ENCODE results near the gene MSRB2.
A peak's percentile ranks its signal among the peaks of the same experiment; 100 is the strongest.
"Not testable (repeated sequence)": the region's sequence is repeated elsewhere in the genome, so short reads cannot be mapped to it uniquely, and the experiment has no call there.

MSRB2 gene

DNA sequence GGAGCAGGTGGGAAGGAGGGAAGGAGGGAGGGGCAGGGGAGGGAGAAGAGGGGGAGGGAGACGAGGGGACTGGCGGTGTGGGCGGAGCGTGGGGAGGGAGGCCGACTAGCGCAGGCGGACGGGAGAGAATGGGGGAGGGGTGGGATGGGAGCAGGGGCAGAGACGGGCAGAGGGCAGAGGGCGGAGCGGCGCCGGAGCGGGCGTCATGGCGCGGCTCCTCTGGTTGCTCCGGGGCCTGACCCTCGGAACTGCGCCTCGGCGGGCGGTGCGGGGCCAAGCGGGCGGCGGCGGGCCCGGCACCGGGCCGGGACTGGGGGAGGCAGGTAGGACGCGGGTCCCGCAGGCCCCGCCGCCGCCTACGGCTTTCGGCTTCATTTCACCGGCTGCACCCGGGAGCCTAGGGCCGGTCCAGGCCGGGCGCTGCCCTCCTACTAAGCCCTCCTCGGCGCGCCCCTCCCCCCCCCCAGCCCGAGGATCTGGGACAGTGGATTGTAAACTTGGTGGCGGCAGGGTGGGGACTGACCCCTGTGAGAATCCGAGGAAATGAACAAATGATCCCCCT lies at the start of gene MSRB2:
Gene MSRB2 (plus strand): TSS at position 176 of the 562 bp plus-strand sequence. CDS start 30 bp downstream, at position 206.
- DNase-seq (ENCODE audit: low spot score) = peak; percentile 96

DNA sequence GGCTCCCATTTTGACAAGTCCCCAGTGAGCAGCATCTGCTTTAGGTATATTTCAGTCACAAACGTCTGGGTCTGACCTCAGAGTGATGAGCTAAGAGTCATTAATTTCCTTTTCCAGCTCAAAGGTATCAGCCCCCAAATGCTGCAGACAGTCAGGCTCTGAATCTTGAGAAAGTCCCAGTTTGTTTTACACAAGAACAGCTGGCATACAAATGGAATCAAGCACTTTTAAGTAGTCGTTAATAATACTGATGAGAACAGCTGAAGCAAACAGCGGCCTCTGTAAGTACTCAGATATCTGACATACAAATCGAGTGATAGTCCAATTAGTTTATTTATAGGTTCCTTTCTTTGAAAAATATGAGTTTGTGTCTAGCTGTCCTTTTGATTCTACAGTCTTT lies 49.4 kb upstream of the MSRB2 start:
- DNase-seq (ENCODE audit: low spot score) = no peak

DNA sequence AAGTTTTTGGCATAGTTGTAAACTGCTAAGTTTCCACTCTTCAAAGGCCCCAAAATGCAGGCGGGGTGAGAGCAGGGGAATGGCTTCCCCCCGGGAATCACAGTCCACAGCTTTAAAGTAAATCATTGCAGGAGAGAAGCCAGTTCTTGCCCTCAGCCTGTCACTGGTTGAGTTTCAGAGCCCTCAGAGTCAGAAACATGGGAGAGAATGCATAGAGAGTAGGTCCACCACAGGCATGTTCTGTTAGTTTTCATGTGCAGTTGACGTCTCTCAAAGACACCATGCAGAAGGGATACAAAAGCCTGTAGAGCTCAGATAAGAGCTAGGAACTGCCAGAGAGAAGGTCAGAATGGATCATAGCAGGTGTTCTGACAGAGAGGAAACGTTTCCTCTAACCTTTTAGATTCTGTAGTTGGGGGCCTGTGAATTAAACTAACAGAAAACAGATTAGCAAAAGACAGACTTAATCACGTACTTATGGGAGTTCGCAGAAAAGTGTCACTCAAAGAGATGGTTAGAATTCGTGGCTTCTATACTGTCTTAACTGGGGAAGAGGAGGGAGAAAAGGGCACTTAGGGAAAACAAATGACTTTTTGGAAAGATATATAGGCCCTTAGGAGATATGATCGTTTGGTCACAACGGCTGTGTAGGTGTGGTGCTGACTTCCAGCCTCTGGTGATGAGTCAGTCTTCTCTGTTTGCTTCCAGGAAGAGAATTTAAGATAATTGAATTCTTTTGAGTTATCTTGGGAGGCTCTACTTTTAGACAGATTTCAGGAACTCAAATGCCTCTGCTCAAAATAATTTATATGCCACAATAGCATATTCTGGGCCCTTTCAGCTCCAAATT lies 48.0 kb upstream of the MSRB2 start:
- DNase-seq (ENCODE audit: low spot score) = no peak

DNA sequence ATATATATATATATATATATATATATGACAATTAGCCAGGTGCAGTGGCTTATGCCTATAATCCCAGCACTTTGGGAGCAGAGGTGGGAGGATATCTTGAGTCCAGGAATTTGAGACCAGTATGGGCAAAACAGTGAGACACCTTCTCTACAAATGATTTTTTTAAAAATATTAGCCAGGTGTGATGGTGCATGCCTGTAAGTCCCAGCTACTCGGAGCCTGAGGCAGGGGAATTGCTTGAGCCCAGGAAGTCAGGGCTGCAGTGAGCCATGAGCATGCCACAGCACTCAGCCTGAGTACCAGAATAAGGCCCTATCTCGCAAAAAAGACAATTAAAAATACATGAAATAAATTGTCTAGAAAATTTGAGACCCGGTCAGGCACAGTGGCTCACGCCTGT lies 47.2 kb upstream of the MSRB2 start:
- no peak for DNase-seq (ENCODE audit: low spot score)

DNA sequence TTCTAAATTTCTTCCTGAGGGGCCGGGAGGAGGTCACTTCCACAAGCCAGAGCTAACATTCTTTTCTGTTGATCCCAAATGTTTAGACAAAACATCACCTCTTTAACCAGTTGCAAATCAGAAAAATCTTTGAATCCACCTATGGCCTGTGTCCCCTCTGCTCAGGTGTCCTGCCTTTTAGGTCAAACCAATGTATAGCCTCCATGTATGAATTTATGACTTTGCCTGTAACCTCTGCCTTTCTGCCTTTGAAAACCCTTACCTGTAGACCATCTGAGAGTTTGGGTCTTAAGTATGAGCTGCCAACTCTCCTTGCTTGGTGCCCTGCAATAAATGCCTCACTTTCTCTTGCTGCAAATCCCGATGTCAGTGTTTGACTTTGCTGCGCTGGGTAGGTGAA lies 44.1 kb upstream of the MSRB2 start:
- DNase-seq (ENCODE audit: low spot score) = no peak

DNA sequence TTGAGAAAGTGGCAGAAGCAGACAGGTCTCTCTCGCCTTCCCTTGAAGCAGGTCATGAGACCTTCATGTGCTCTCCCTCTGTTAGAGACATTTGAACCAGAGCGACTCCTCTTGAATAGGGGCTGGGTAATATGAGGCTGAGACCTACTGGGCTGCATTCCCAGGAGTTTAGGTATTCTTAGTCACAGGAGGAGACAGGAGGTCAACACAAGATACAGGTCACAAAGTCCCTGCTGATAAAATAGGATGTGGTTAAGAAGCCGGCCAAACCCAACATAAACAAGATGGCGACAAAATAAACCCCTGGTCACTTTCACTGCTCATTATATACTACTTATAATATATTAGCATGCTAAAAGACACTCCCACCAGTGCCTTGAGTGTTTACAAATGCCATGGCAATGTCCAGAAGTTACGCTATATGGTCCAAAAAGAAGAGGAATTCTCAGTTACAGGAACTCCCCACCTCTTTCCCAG lies 43.5 kb upstream of the MSRB2 start:
- no peak for DNase-seq (ENCODE audit: low spot score)

DNA sequence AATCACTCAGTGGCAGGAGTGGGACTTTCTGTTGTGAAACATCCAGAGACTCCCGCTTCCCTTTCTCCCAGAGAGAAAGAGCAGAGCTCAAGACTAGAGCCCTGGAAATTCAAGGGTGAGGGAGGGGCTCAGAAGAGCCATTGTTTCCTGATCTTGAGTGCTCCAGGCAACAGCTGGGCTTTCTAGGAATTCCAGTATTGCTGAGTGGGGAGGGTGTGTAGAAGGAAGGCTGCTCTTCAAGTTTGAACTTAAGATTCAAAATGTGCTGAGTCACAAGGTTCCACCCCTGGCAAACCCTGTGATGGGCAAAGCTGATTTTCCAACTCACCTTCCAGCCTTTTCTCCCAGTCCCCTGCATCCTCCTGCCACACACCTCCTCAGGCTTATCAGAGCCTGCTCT lies 42.3 kb upstream of the MSRB2 start:
- DNase-seq (ENCODE audit: low spot score) = no peak

DNA sequence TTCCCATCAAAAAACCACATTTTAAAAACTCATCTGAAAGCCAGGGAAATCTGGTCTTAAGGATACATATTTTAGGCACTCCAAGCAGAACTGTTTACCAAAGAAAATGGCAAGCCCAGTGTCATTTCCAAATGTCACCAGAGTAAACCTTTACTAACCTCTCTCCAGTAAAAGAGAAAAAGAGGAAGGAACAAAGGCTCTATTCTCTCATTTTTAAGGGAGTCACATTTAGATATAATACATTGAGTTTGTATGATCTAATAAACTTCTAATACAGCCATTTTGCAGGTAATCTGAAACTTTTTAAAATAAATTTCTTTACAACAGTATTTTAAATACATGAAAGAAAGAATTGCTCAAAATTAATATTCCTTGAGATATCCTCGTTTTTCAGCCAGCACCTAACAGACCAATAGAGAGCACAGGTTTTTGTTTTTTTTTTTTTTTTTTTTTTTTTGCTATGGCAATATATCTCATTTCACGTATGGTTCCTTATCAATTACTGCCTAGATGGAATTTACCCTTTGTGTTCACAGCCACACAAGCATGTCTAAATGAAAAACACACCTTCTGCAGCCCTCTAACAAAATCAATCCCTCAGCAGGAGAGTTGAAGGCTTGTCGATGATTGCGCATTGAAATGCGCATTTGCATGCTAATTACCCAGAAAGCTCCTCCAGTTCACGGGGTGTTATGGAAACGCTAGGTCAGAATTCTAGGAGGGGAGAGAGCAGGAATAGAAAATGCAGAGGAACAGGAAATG lies 39.8 kb upstream of the MSRB2 start:
- DNase-seq (ENCODE audit: low spot score) = no peak

DNA sequence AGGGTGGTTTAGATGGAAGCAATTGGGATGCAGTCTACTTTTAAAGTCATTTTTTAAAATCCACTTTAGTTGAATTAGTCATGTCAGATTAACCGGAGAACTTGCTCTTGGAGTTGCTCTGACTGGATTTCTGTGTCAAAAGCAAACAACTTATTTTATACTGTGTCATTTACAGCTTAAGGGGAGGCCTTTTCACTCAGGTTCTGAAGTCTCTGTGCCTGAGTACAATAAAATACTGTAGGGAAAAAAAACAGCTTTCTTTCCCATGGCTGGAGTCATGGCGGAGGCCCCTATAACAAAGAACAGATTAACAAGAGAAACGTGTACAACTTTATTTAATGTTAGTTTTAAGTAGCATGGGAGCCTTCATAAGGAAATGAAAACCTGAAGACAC lies 39.2 kb upstream of the MSRB2 start:
- no peak for DNase-seq (ENCODE audit: low spot score)

DNA sequence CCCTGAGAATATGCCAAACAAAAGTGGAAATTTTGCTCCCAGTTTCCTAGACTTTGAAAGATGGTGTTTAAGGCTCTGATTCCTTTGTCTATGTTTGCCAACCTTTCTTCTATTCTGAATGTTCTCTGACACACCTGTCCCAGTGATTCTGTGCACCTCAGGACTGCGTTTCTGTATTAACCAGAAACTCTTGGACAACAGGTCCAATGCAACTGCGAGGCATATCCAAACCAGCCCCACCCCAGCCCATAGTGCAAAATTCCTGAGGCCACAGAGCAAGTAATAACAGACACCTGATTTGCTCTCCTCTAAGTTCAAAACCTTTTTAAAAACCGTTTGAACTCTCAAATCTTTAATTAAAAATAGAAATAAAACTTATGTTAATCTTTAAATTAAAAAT lies 37.0 kb upstream of the MSRB2 start:
- no peak for DNase-seq (ENCODE audit: low spot score)

DNA sequence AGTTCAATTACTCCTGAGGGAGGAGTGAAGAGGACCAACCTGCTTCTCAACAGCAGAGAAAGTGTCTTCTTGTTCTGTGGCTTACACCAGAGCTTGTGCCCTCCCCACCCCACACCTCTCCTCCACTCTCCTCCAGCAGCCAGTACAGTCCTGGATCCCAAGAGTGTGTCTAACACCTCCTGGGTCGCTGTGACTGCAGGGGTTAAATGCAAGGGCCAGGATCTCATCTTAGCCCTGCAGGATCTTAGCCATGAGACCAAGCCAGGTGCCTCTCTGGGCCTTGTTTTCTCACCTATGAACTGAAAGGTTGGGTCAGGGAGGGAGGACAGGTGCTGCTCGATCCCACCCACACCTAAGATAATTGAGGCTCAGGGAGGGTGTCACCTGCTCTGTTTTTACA lies 34.5 kb upstream of the MSRB2 start:
- no peak for DNase-seq (ENCODE audit: low spot score)

DNA sequence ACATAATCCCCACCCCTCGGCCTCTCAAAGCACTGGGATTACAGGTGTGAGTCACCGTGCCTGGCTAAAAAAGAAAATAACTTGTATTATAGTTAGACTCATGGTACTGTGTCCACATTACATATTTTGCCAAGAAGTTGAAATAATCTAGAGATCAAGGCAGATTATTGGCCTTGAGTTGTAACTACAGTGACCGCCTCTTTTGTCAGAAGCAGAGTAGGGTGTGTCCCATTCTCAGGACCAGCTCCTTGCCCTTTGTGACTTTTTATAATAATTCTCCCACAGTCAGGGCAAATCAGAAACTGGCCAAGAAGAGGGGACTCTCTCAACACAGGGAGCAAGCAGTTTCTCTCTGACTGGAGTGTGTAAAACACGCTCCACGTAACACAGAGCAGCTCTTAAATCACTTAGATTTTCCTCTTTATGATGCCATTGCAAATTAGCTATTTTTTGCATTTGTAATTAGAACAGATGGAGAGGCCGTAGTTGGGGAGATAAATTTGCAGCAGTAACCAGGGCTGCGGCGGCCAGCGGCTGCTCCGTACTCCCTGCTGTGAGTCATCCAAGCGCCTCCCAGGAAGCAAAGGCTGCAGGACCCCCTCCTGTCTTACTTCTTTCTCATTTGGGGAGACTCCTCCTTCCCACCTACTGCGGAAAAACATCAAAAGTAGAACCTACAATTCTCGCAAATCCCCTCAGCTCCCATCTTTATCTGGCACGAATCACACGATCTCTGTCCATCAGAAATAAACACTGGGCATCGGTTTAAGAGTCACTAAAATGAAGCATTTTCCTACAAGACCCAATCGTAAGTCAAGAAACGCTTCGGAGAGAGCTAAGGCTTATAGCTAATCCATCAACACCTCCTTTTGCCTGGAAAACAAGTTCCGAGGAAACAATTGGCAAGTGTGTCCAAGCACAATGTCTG lies 32.1 kb upstream of the MSRB2 start:
- DNase-seq (ENCODE audit: low spot score) = no peak

DNA sequence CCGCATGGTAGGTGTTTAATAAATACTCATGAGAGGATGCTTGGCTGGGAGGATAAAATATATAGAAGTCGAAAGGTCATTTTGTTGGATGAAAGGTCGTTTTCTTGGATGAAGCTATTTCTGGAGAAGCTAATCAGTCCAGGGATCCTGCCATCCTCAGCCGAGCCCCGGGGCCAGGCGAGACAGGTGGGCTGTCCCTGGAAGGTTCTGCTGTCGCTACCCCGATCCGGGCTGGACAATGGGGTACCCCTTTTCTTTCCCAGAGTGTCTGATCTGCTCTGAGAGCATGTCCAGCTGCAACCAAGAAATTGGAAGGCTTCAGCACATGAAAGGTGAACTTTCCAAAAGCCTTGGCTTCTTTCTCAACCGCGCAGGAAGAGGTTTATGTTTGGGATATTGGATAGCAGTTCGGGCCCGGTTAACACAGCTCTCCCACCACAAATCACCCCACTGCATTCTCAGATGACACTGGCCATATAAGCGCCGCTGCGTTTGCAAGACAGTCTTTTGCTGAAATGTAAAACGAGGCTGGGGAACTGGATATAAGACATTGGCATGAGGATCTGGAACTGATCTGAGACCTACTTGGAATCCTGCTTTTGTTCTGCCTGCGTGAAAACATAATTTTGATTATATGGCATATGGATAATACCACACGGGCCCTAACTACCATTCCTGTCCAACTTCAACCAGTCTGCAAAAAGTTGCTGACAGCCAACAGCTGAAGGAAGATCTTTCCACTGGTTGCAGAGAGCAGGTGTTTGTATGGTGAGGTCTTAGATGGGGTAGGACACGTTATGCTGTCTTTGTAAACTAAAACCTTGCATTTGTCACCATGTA lies 31.2 kb upstream of the MSRB2 start:
- DNase-seq (ENCODE audit: low spot score) = no peak

DNA sequence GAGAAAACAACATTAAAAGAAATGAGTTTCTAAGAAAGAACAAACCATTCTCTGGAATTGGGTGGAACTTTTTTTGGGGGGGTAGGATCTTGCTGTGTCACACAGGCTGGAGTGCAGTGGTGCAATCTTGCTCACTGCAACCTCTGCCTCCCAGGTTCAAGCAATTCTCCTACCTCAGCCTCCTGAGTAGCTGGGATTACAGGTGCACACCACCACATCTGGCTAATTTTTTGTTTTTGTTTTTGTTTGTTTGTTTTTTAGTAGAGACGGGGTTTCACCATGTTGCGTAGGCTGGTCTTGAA lies 30.6 kb upstream of the MSRB2 start:
- DNase-seq (ENCODE audit: low spot score) = not testable (repeated sequence)

DNA sequence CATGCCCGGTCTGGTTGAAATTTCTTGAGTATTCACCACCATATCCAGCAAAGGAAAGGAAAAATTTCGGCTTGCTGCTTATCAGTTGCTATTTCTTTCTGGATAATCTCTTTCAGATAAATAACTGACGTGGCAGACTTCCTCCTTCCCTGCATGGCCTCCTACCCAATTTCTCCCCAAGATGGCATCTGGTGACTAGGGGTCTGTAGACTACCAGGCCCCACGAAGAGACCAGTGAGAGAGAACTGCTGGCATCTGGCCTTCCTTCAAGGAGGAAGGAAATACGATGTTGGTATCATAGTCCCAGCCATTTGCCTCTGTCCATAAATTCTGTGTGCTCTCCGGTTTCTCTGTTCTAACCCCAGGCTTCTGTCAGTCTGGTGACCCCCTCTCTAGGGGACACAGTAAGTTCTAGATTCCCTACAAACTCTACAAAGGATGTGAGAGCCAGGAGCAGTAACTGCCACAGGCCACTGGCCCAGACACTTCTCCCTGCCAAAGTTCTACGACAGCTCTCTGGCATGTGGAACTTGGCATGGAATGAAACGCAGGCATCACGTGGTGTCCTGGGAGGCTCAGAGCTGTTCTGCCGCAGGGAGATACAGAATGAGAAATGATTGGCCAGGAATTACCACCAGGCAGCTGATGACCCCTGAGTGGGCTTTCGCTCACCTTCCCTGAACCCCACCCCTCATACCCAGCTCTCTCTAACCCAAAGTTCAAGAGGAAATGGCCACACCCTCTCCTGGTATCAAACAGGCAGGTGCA lies 30.0 kb upstream of the MSRB2 start:
- DNase-seq (ENCODE audit: low spot score) = no peak

DNA sequence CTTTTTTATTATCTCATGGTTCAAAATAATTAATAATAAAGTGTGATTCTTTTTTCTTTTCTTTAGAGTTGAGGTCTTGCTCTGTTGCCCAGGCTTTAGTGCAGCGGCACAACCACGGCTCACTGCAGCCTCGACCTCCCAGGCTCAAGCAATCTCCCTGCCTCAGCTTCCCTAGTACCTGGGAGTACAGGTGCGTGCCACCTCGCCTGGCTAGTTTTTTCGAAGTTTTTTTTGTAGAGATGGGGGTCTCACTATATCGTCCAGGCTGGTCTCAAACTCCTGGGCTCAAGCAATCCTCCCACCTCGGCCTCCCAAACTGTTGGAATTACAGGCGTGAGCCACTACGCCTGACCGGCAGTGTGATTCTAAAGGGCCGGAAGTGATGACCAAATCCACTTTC lies 28.0 kb upstream of the MSRB2 start:
- DNase-seq (ENCODE audit: low spot score) = no peak

DNA sequence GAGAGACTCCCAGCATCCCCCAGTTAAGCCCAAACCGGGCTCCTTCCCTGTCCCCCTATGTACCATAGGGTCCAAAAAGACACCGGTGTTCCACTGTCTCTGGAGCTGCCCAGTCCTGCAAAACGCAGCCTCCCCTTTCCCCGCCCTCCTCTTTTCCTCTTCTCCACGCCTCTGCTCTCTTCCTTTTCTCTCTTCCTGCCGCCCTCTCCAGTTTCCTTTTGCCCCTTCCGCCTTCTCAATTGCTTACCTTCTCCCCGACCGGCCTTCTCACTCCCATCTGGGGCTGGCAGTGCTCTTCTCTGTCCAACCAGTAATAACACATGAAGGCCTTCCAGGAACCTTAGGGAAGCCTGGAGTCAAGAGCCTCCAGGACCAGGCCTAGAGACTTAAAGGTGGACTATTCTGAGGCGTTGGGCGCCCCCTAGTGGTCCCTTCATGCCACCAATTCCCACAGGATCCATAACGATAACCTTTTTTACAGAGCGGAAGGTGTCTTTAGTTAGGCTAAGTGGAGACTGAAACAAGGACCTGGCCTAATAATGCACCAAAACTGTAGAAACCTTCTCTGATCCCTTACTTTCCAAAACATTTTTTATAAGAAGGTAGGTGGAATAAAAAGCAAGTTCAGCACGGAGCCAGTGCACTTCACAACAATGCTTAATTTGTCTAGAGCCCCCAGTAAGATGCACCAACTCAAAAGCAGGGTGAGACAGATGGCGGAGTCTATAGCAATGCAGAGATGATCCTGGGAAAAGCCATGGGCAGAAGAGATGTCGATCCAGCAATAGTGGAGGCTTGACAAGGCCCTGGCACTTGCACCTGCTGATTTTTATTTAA lies 27.2 kb upstream of the MSRB2 start:
- DNase-seq (ENCODE audit: low spot score) = peak; percentile 83

DNA sequence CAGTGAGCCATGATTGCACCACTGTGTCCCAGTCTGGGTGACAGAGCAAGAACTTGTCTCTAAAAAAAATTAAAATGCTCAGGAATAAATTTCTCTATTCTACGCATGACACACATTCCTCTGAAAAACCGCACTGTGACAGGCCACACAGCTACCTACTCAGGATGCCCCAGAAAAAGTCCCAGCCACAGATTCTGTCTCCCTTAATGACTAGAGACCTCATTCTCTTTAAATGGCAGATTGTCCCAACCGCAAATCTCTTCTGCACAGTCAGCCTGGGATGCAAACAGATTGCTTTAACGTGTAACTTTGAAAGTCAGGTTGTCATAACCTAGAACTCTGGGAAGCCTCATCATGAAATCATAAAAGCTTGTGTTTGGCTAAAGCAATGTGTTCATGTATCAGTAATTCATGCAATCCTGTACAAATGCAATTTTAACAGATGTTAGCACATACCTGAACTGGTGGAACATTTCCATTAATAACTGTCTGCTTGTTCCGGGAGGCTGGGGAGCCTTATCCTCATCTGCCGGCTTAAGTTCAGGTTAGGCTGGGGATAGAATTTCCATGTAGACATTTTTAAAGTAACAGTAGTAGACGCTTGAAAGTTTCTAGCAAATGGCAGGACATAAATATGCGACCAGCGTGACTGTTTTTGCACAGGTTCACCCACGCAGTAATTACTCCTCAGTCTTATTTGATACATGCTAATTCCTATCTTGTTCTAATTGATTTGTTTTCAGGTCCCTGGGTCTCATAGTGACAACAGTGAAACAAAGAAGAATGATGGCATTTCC lies 26.2 kb upstream of the MSRB2 start:
- DNase-seq (ENCODE audit: low spot score) = no peak
